Breast epithelium (tissue), 4 donors: Measurements from ENCODE around the gene NPC1L1. TPM values are rescaled to one million over a fixed set of nuclear protein-coding genes. Genes with fewer than 3 reads are reported as not detected.

ENCODE experiments used
- DNase-seq, 2 donors: peaks; one replicate each; pipeline ENCODE4 v3.0.0-alpha.2; 2019; ENCODE audit warnings: low spot score in 2 of 2
- H3K27ac ChIP-seq, 2 donors: fragments of 200-600 bp; sonication (generic) in 1 of 2; one replicate each; pipeline ENCODE4 v1.5.1; 2016 to 2019; ENCODE audit warnings: mild to moderate bottlenecking in 1 of 2
- H3K27me3 ChIP-seq, 2 donors: fragments of 200-600 bp; sonication (generic) in 1 of 2; one replicate each; pipeline versions ENCODE4 v1.5.1 to v1.6.0; 2017 to 2019; ENCODE audit warnings: control low read depth in 1 of 2, mild to moderate bottlenecking in 1 of 2
- H3K36me3 ChIP-seq: fragments of 200-600 bp; one replicate; pipeline ENCODE4 v1.5.1; 2019
- H3K4me1 ChIP-seq, 2 donors: fragments of 200-600 bp; sonication (generic); one replicate each; pipeline ENCODE4 v1.5.1; 2016 to 2019; ENCODE audit warnings: control low read depth in 1 of 2
- H3K4me3 ChIP-seq, 3 donors: fragments of 200-600 bp; sonication (generic); 1 replicate in 2 of 3; 2 replicates in 1 of 3; pipeline ENCODE4 v1.5.1; 2016 to 2019; ENCODE audit warnings: mild to moderate bottlenecking in 3 of 3, moderate library complexity in 2 of 3
- H3K9me3 ChIP-seq, 2 donors: fragments of 200-600 bp; sonication (generic) in 1 of 2; one replicate each; pipeline ENCODE4 v1.5.1; 2016 to 2019; ENCODE audit warnings: control low read depth in 1 of 2
- POLR2A ChIP-seq: fragments of 450-650 bp; IDR thresholded peaks from one replicate; pipeline ENCODE4 v1.6.1; 2016; ENCODE audit warnings: antibody characterized with exemption, mild to moderate bottlenecking, moderate library complexity
- POLR2AphosphoS5 ChIP-seq, 3 donors: sonication (generic); formaldehyde crosslinking; IDR thresholded peaks; one replicate each; pipeline ENCODE4 v1.6.1; 2017; ENCODE audit warnings: antibody characterized with exemption in 3 of 3
- intact Hi-C: fragments of 100-400 bp; cut with DNase I; formaldehyde crosslinking; loops from one replicate; pipeline ENCODE4 v1.15.1; 2023; ENCODE audit warnings: low total_unique reads
- total RNA-seq, 3 donors: library from RNA; depleted of rRNA; stranded (reverse); fragments of >200 nt; gene quantifications; one replicate each; pipeline ENCODE4 v1.1.0, GENCODE V29; 2016
- TF ChIP-seq, protein P1 (sequence below), 3 donors: fragments of 450-650 bp; IDR thresholded peaks; one replicate each; pipeline ENCODE4 v1.5.1; 2016 to 2017; ENCODE audit warnings: antibody characterized with exemption in 3 of 3, mild to moderate bottlenecking in 3 of 3, moderate library complexity in 3 of 3

NPC1L1 gene
- total RNA-seq, 3 donors from 2014 or later = 0.16 to 0.33 (median 0.29) TPM

DNA sequence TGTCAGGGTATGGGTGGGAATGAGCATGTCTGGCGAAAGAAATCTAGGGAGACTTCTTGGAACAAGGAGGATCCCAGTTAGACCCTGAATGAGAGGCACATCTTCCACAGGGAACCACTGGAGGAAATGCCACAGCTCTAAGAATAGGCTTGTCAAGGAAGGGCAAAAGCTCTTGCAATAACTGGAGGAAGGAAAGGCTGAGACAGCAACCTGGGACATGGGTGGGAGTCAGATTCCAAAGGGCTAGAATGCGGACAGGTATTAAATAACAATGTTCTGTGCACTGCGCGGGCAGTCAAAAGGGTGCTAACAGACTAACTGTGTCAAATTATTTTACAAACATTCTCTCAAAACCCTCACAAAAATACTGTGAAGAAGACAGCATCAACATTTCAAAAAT lies 55.1 kb downstream of the NPC1L1 start:
- no peak for DNase-seq
- no peaks in the 10 kb centered on the region for H3K27me3 ChIP-seq
- no peaks in the 10 kb centered on the region for H3K36me3 ChIP-seq
- H3K4me1 ChIP-seq = peaks cover 5 to 10% of the 10 kb centered on the region in 2 donors
- intact Hi-C loops = no loop called here
- H3K4me3 ChIP-seq = no peak overlapping the region
- peaks cover 0 to 8% of the 10 kb centered on the region in 2 donors for H3K9me3 ChIP-seq
- TF ChIP-seq POLR2A (no peak), POLR2AphosphoS5 (IDR thresholded peaks at IDR 0.05) (no peak)
- TF ChIP-seq, protein P1, sequence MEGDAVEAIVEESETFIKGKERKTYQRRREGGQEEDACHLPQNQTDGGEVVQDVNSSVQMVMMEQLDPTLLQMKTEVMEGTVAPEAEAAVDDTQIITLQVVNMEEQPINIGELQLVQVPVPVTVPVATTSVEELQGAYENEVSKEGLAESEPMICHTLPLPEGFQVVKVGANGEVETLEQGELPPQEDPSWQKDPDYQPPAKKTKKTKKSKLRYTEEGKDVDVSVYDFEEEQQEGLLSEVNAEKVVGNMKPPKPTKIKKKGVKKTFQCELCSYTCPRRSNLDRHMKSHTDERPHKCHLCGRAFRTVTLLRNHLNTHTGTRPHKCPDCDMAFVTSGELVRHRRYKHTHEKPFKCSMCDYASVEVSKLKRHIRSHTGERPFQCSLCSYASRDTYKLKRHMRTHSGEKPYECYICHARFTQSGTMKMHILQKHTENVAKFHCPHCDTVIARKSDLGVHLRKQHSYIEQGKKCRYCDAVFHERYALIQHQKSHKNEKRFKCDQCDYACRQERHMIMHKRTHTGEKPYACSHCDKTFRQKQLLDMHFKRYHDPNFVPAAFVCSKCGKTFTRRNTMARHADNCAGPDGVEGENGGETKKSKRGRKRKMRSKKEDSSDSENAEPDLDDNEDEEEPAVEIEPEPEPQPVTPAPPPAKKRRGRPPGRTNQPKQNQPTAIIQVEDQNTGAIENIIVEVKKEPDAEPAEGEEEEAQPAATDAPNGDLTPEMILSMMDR (IDR thresholded peaks at IDR 0.05) = no peak
- no peak overlapping the region for H3K27ac ChIP-seq

DNA sequence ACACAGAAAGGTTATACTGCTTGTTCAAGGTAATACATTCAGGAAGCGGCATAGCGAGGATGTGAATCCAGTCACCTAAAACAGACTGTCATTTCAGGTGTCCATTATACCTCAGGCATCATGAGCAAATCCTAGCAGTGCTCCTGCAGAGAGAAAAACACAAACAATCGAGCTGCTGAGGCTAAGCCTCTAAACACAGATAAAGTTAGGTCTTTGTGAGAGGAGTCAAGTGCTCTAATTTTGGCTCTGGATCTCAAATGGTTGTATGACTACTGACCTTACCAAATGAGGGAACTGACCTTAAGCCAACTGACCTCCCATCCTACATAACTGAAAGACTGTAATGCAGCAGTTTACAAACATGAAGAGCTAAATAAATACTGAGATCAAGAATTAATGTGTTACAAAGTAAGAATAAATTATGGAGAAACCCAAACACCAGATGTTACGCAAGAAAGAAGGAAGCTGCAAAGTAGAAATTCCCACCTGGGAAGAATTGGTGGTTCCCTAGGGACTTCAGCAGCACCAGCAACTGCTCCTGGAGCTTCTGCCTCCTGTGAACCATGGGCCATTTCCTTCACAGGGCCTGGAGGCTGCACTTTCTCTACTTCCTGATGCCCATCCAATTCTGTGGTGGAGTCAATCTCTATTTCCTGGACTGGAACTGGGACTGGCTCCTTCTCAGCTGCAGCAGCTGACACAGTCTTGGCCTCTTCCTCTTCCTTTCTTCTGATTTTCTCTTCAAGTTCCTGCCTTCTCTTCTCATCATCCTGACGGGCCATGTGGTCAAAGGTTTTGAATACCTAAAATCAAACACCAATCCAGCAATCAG lies 56.4 kb downstream of the NPC1L1 start:
- TF ChIP-seq POLR2A = no peak
- TF ChIP-seq POLR2AphosphoS5 (IDR thresholded peaks at IDR 0.05) = no peak
- TF ChIP-seq, protein P1 (IDR thresholded peaks at IDR 0.05) = no peak
- H3K4me1 ChIP-seq = peaks cover 5 to 10% of the 10 kb centered on the region in 2 donors
- DNase-seq = no peak
- H3K27me3 ChIP-seq = no peaks in the 10 kb centered on the region
- H3K27ac ChIP-seq = no peak overlapping the region
- intact Hi-C loops = no loop called here
- no peak overlapping the region for H3K4me3 ChIP-seq
- peaks cover 0 to 8% of the 10 kb centered on the region in 2 donors for H3K9me3 ChIP-seq
- no peaks in the 10 kb centered on the region for H3K36me3 ChIP-seq

DNA sequence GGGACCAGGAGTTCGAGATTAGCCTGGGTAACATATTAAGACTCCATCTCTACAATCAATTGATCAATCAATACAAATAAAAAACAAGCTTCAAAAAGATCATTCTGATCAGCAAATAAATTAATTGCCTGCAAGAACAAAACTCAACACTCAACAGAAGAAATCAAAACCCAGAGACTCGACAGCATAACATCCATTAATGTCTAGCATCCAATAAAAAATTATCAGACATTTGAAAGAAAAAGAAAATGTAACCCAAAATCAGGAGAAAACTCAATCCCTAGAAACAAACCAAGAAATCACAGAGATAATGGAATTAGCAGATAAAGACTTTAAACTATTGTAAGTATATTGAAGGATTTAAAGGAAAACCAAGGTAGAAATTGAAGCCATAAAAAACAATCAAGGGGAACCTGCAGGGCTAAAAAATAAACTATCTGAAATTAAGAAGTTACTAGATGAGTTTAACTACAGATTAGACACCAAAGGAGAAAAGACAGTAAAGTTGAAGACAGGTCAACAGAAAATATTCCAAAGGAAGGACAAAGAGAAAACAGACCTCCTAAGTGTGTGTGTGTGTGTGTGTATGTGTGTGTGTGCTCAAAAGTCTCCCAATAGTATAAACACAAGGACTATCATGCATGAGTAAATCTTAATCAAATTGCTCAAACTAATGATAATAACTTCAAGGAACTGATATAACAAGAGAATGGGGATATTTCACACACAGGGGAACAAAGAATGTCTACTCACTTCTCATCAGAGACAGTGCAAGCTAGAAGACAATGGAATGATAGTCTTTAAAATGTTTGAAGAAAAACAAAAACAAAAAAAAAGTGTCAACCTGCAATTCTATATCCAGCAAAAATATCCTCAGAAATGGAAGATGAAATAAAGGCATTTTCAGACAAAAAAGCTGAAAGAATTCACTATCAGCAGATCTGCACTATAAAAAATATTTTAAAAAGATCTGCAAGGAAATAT lies 58.3 kb downstream of the NPC1L1 start:
- Histone ChIP-seq H3K4me1 (no peaks in the 10 kb centered on the region), H3K27ac (no peak overlapping the region), H3K4me3 (no peak overlapping the region), H3K9me3 (peaks cover 0 to 8% of the 10 kb centered on the region in 2 donors), H3K27me3 (no peaks in the 10 kb centered on the region), H3K36me3 (peaks cover 4% of the 10 kb centered on the region)
- TF ChIP-seq POLR2AphosphoS5 (IDR thresholded peaks at IDR 0.05) (no peak), POLR2A (no peak)
- TF ChIP-seq, protein P1 (IDR thresholded peaks at IDR 0.05) = no peak
- intact Hi-C loops = no loop called here
- DNase-seq = no peak

DNA sequence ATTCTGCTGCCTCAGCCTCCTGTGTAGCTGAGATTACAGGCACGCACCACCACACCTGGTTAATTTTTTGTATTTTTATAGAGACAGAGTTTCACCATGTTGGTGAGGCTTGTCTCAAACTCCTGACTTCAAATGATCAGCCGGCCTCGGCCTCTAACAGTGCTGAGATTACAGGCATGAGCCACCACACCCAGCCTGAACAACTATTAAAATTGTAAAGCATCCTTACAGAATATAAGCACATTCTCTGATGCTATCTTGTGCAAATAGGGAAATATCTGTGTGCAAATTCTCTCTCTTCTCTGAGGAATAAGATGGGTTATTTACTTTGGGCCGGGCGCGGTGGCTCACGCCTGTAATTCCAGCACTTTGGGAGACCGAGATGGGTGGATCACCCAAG lies 63.2 kb downstream of the NPC1L1 start:
- H3K36me3 ChIP-seq = peaks cover 4% of the 10 kb centered on the region
- H3K9me3 ChIP-seq = peaks cover 0 to 3% of the 10 kb centered on the region in 2 donors
- TF ChIP-seq POLR2A (no peak), POLR2AphosphoS5 (IDR thresholded peaks at IDR 0.05) (no peak)
- TF ChIP-seq, protein P1 (IDR thresholded peaks at IDR 0.05) = no peak
- no peaks in the 10 kb centered on the region for H3K27me3 ChIP-seq
- no peak for DNase-seq
- no peak overlapping the region for H3K4me3 ChIP-seq
- intact Hi-C loops = no loop called here
- H3K4me1 ChIP-seq = no peaks in the 10 kb centered on the region
- H3K27ac ChIP-seq = no peak overlapping the region
